HG03060 (cell line): ENCODE data around the gene RMRP.
A peak's percentile ranks its signal among the peaks of the same experiment; 100 is the strongest.

Experiments used
- ATAC-seq: cut with Tn5 transposase; IDR thresholded peaks from one replicate; pipeline ENCODE4 v1.9.1; 2021; ENCODE audit warnings: low read depth, moderate number of reproducible peaks; ENCODE audit not compliant: unreplicated experiment

Gene RMRP

GRCh38 chr9:35667939-35668338 is 10.1 kb upstream of the RMRP start:
- no peak for ATAC-seq

- no peak for ATAC-seq
Observed at GRCh38 chr9:35666549-35666948, 8.7 kb upstream of the RMRP start.

GRCh38 chr9:35666045-35666444 is 8.2 kb upstream of the RMRP start:
- ATAC-seq, result no peak

- no peak for ATAC-seq
Observed at GRCh38 chr9:35665471-35665818, 7.6 kb upstream of the RMRP start.

- ATAC-seq, result peak; percentile 39
Observed at GRCh38 chr9:35664531-35665470, 7.0 kb upstream of the RMRP start, which contains the start of gene ARHGEF39. Gene ARHGEF39, minus strand, starts transcription at chr9:35665195. Its CDS starts 26 bp downstream, at chr9:35665169.

GRCh38 chr9:35662437-35662836 is 4.6 kb upstream of the RMRP start:
- no peak for ATAC-seq

- no peak for ATAC-seq
Observed at GRCh38 chr9:35661756-35662350, 4.0 kb upstream of the RMRP start.

- ATAC-seq, result no peak
Observed at GRCh38 chr9:35660966-35661415, 3.2 kb upstream of the RMRP start.

GRCh38 chr9:35659340-35659739 is 1.5 kb upstream of the RMRP start:
- ATAC-seq, result no peak

- no peak for ATAC-seq
Observed at GRCh38 chr9:35658968-35659220, 1.1 kb upstream of the RMRP start.

GRCh38 chr9:35658137-35658967 is 533 bp upstream of the RMRP start, which contains the start of gene CCDC107:
Gene CCDC107, plus strand, starts transcription at chr9:35658292. Its CDS starts 88 bp downstream, at chr9:35658380.
- peak; percentile 28 for ATAC-seq

GRCh38 chr9:35656831-35657545 is 831 bp downstream of the RMRP start:
- ATAC-seq, result no peak

GRCh38 chr9:35656348-35656747 is 1.5 kb downstream of the RMRP start:
- ATAC-seq, result no peak

GRCh38 chr9:35653611-35654010 is 4.2 kb downstream of the RMRP start:
- no peak for ATAC-seq

GRCh38 chr9:35652829-35653209 is 5.0 kb downstream of the RMRP start:
- no peak for ATAC-seq

- ATAC-seq, result no peak
Observed at GRCh38 chr9:35651956-35652828, 5.6 kb downstream of the RMRP start.

GRCh38 chr9:35650341-35651158 is 7.3 kb downstream of the RMRP start, which contains the start of gene SIT1:
Gene SIT1, minus strand, starts transcription at chr9:35650931. Its CDS starts 78 bp downstream, at chr9:35650853.
- ATAC-seq, result no peak

- ATAC-seq, result no peak
Observed at GRCh38 chr9:35649431-35650340, 8.1 kb downstream of the RMRP start.
